A549 (cell line): ENCODE data around the gene KCNJ6. TPM values are rescaled to one million over a fixed set of nuclear protein-coding genes. Genes with fewer than 3 reads are reported as not detected.
"Not testable (repeated sequence)": the region's sequence is repeated elsewhere in the genome, so short reads cannot be mapped to it uniquely, and the experiment has no call there.

Experiments
- ATAC-seq, 2 experiments: fragments of 200-7000 bp in 1 of 2; fragments of >200 bp in 1 of 2; cut with Nextera tagmentation in 1 of 2; cut with Tn5 transposase in 1 of 2; 3 replicates each; pipeline versions ENCODE4 v1.8.0 to v1.9.1; 2018 to 2020; ENCODE audit warnings: mild to moderate bottlenecking in 1 of 2, moderate library complexity in 1 of 2
- CTCF ChIA-PET: fragments of 300-600 bp; sonication (Branson Sonifier 250); formaldehyde crosslinking; extraction: SDS; loops from one replicate; lab custom pipeline; 2021; ENCODE audit warnings: antibody characterized with exemption, inconsistent platforms; lab: Yijun Ruan, JAX
- POLR2A ChIA-PET: fragments of 350-600 bp; formaldehyde crosslinking; extraction: SDS; loops from one replicate; lab custom pipeline; 2021; ENCODE audit warnings: antibody characterized with exemption, inconsistent platforms; lab: Yijun Ruan, JAX
- DNase-seq, 2 experiments: peaks; one replicate each; pipeline versions ENCODE4 v3.0.0 to v3.0.0-alpha.2; 2011 to 2016; ENCODE audit warnings: low read depth in 1 of 2, low spot score in 1 of 2
- FAIRE-seq: peaks from 2 replicates; lab custom pipeline; 2011; peaks lifted over from hg19 to GRCh38; lab: Jason Lieb, UNC
- H3K27ac ChIP-seq, 2 experiments: fragments of >200 bp; sonication (Bioruptor Twin); formaldehyde crosslinking; 3 replicates each; pipeline ENCODE4 v1.5.1; 2016 to 2017
- H3K4me1 ChIP-seq: fragments of >200 bp; sonication (Bioruptor Twin); formaldehyde crosslinking; 3 replicates; pipeline ENCODE4 v1.6.1; 2016
- H3K4me2 ChIP-seq: fragments of >200 bp; sonication (Bioruptor Twin); formaldehyde crosslinking; 3 replicates; pipeline ENCODE4 v1.6.1; 2016
- H3K4me3 ChIP-seq: fragments of >200 bp; sonication (Bioruptor Twin); formaldehyde crosslinking; 3 replicates; pipeline ENCODE4 v1.5.1; 2016
- H3K9me3 ChIP-seq: fragments of >200 bp; sonication (Bioruptor Twin); formaldehyde crosslinking; 3 replicates; pipeline ENCODE4 v1.6.1; 2016
- BHLHE40 ChIP-seq: IDR thresholded peaks from 2 replicates; pipeline ENCODE4 v1.6.1; 2012; ENCODE audit warnings: low read depth, low read length, inconsistent platforms
- CBX8 ChIP-seq: fragments of 200-600 bp; sonication (generic); IDR thresholded peaks from 2 replicates; pipeline ENCODE4 v1.6.1; 2016
- CHD2 ChIP-seq: fragments of 150-350 bp; IDR thresholded peaks from 2 replicates; pipeline ENCODE4 v1.6.1; 2014; ENCODE audit warnings: low read length; ENCODE audit not compliant: partially characterized antibody
- CHD4 ChIP-seq: fragments of 200-600 bp; sonication (generic); IDR thresholded peaks from 2 replicates; pipeline ENCODE4 v1.6.1; 2016; ENCODE audit warnings: antibody characterized with exemption, mild to moderate bottlenecking, borderline replicate concordance
- FOSL2 ChIP-seq, 2 experiments: fragments of 450-650 bp in 1 of 2; fragments of >200 bp in 1 of 2; sonication (Bioruptor Twin) in 1 of 2; formaldehyde crosslinking; IDR thresholded peaks; 2 replicates each; pipeline versions ENCODE4 v1.5.0 to v1.6.1; 2016 to 2020; ENCODE audit warnings: mild to moderate bottlenecking in 1 of 2, moderate library complexity in 1 of 2
- JUN ChIP-seq, 2 experiments: fragments of >200 bp; sonication (Bioruptor Twin); formaldehyde crosslinking; IDR thresholded peaks; 2 replicates in 1 of 2; 3 replicates in 1 of 2; pipeline ENCODE4 v1.6.1; 2016 to 2017
- KDM1A ChIP-seq: fragments of 200-600 bp; sonication (generic); IDR thresholded peaks from 2 replicates; pipeline ENCODE4 v1.6.1; 2016; ENCODE audit warnings: low read depth, mild to moderate bottlenecking
- KDM5A ChIP-seq: fragments of 200-600 bp; sonication (generic); IDR thresholded peaks from 2 replicates; pipeline ENCODE4 v1.6.1; 2016; ENCODE audit warnings: antibody characterized with exemption, mild to moderate bottlenecking
- MAFK ChIP-seq: fragments of 450-650 bp; IDR thresholded peaks from 2 replicates; pipeline ENCODE4 v1.6.1; 2014; ENCODE audit not compliant: partially characterized antibody
- MAZ ChIP-seq: fragments of 150-350 bp; IDR thresholded peaks from 2 replicates; pipeline ENCODE4 v1.6.1; 2014; ENCODE audit warnings: antibody characterized with exemption, low read depth, low read length, borderline replicate concordance
- NPAS2 ChIP-seq: fragments of 250-450 bp; sonication (Bioruptor Pico); IDR thresholded peaks from 2 replicates; pipeline ENCODE4 v1.8.0; 2022; ENCODE audit warnings: mild to moderate bottlenecking, moderate library complexity, borderline replicate concordance
- POLR2A ChIP-seq: IDR thresholded peaks from 2 replicates; pipeline ENCODE4 v1.6.1; 2012; ENCODE audit warnings: mild to moderate bottlenecking, low read length
- RARB ChIP-seq: fragments of 250-450 bp; sonication (Bioruptor Pico); IDR thresholded peaks from 2 replicates; pipeline ENCODE4 v1.8.0; 2021; ENCODE audit warnings: mild to moderate bottlenecking, moderate library complexity
- RCOR1 ChIP-seq: fragments of 150-350 bp; IDR thresholded peaks from 2 replicates; pipeline ENCODE4 v1.6.1; 2014; ENCODE audit warnings: antibody characterized with exemption, low read length, low read depth
- RNF2 ChIP-seq: fragments of 200-600 bp; sonication (generic); IDR thresholded peaks from 2 replicates; pipeline ENCODE4 v1.6.1; 2016; ENCODE audit warnings: low read depth, mild to moderate bottlenecking, antibody characterized with exemption, moderate library complexity, borderline replicate concordance
- TFCP2L1 ChIP-seq: fragments of 250-450 bp; sonication (Bioruptor Pico); IDR thresholded peaks from 2 replicates; pipeline ENCODE4 v1.5.0; 2021; ENCODE audit warnings: mild to moderate bottlenecking
- ZFP36 ChIP-seq: fragments of 450-650 bp; IDR thresholded peaks from 2 replicates; pipeline ENCODE4 v1.6.1; 2014; ENCODE audit warnings: borderline replicate concordance; ENCODE audit not compliant: partially characterized antibody
- ZNF302 ChIP-seq: fragments of 250-450 bp; sonication (Bioruptor Pico); IDR thresholded peaks from 2 replicates; pipeline ENCODE4 v1.9.0; 2021; ENCODE audit warnings: inconsistent platforms, mild to moderate bottlenecking, moderate library complexity
- WGBS: methylation state at CpG from one replicate; pipeline ENCODE4 v1.1.6; 2017; ENCODE audit errors: missing lambda C conversion rate; 5-methylcytosine and 5-hydroxymethylcytosine counted together
- polyA plus RNA-seq, 4 experiments: library from polyadenylated mRNA; depleted of rRNA in 3 of 4; stranded (reverse); fragments of >200 nt; fragmentation: RNase III in 1 of 4; extraction: RNeasy Plus Mini Kit Qiagen cat#74134 plus additional on column Dnase treatment in 1 of 4; gene quantifications; 2 replicates in 3 of 4; 3 replicates in 1 of 4; pipeline ENCODE4 v1.2.3, GENCODE V29; 2011 to 2017
- TF ChIP-seq, protein P1 (sequence below): fragments of >200 bp; sonication (Bioruptor Twin); formaldehyde crosslinking; IDR thresholded peaks from 3 replicates; pipeline ENCODE4 v1.6.1; 2016
- TF ChIP-seq, protein P2 (sequence below): fragments of 150-350 bp; IDR thresholded peaks from 2 replicates; pipeline ENCODE4 v1.6.1; 2014; ENCODE audit warnings: low read depth, mild to moderate bottlenecking, low read length
- TF ChIP-seq, protein P3 (sequence below): fragments of >200 bp; sonication (Bioruptor Twin); formaldehyde crosslinking; IDR thresholded peaks from 3 replicates; pipeline ENCODE4 v1.5.1; 2016

The KCNJ6 gene
- polyA plus RNA-seq, 2 of the 4 experiments (the other 2 are of a cell fraction) = 0.68 to 1.4 TPM

GRCh38 chr21:37593015-37593414, 323.2 kb downstream of the KCNJ6 start:
- Histone ChIP-seq H3K27ac (no peak overlapping the region), H3K9me3 (no peaks in the 10 kb centered on the region), H3K4me2 (no peak overlapping the region)
- ATAC-seq = no peak
- 91% methylated on average over 5 of the region's 5 CpGs for WGBS
- TF ChIP-seq JUN (IDR thresholded peaks at IDR 0.05) (no peak), RARB (CRISPR knock-in tag) (no peak), KDM1A (no peak), MAZ (no peak), ZNF302 (CRISPR knock-in tag) (no peak), CHD4 (no peak), CHD2 (no peak), POLR2A (no peak), RCOR1 (no peak)
- TF ChIP-seq, protein P1, sequence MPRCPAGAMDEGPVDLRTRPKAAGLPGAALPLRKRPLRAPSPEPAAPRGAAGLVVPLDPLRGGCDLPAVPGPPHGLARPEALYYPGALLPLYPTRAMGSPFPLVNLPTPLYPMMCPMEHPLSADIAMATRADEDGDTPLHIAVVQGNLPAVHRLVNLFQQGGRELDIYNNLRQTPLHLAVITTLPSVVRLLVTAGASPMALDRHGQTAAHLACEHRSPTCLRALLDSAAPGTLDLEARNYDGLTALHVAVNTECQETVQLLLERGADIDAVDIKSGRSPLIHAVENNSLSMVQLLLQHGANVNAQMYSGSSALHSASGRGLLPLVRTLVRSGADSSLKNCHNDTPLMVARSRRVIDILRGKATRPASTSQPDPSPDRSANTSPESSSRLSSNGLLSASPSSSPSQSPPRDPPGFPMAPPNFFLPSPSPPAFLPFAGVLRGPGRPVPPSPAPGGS = no peak
- TF ChIP-seq, all 56 proteins: peak for 0
- no peak for DNase-seq
- H3K4me3 ChIP-seq = no peak overlapping the region
- ChIA-PET CTCF (no interaction called here), POLR2A (no interaction called here)
- H3K4me1 ChIP-seq = no peaks in the 10 kb centered on the region
- FAIRE-seq = no peak

DNA sequence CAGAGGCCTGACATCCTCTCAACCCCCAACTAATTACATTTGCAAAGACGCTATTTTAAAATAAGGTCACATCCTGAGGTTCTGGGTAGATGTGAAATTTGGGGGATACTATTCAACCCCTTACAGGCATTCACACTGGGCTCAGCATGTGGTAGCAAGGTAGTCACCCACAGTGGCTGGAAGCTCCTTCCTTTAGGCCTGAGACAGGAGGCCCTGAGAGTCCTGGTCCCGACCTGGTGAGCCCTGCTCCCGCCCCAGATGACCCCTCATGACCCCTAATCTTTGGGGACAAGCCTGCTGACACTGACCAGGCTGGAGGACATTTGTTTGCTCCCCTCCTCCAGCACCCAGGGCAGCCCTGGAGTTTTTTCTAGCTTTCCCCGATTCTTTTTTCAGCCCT, 323.8 kb downstream of the KCNJ6 start:
- no peaks in the 10 kb centered on the region for H3K4me1 ChIP-seq
- no peak for TF ChIP-seq FOSL2 (IDR thresholded peaks at IDR 0.05)
- TF ChIP-seq FOSL2 (CRISPR knock-in tag; IDR thresholded peaks at IDR 0.05) = no peak
- no peak for TF ChIP-seq TFCP2L1 (CRISPR knock-in tag)
- TF ChIP-seq CBX8 = no peak
- TF ChIP-seq KDM1A = no peak
- no peak for TF ChIP-seq RARB (CRISPR knock-in tag)
- no peak for TF ChIP-seq MAFK
- TF ChIP-seq RNF2 = no peak
- no peak for TF ChIP-seq ZFP36
- no peak for TF ChIP-seq NPAS2 (CRISPR knock-in tag)
- TF ChIP-seq BHLHE40 = no peak
- TF ChIP-seq, protein P2, sequence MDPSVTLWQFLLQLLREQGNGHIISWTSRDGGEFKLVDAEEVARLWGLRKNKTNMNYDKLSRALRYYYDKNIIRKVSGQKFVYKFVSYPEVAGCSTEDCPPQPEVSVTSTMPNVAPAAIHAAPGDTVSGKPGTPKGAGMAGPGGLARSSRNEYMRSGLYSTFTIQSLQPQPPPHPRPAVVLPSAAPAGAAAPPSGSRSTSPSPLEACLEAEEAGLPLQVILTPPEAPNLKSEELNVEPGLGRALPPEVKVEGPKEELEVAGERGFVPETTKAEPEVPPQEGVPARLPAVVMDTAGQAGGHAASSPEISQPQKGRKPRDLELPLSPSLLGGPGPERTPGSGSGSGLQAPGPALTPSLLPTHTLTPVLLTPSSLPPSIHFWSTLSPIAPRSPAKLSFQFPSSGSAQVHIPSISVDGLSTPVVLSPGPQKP = no peak
- TF ChIP-seq KDM5A = no peak
- TF ChIP-seq, protein P3, sequence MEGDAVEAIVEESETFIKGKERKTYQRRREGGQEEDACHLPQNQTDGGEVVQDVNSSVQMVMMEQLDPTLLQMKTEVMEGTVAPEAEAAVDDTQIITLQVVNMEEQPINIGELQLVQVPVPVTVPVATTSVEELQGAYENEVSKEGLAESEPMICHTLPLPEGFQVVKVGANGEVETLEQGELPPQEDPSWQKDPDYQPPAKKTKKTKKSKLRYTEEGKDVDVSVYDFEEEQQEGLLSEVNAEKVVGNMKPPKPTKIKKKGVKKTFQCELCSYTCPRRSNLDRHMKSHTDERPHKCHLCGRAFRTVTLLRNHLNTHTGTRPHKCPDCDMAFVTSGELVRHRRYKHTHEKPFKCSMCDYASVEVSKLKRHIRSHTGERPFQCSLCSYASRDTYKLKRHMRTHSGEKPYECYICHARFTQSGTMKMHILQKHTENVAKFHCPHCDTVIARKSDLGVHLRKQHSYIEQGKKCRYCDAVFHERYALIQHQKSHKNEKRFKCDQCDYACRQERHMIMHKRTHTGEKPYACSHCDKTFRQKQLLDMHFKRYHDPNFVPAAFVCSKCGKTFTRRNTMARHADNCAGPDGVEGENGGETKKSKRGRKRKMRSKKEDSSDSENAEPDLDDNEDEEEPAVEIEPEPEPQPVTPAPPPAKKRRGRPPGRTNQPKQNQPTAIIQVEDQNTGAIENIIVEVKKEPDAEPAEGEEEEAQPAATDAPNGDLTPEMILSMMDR = no peak
- TF ChIP-seq, all 56 proteins: peak for 0
- WGBS = 10% methylated on average over 4 of the region's 4 CpGs
- Histone ChIP-seq H3K27ac (no peak overlapping the region), H3K9me3 (no peaks in the 10 kb centered on the region), H3K4me3 (no peak overlapping the region), H3K4me2 (no peak overlapping the region)
- FAIRE-seq = no peak
- ChIA-PET CTCF (no interaction called here), POLR2A (no interaction called here)
- ATAC-seq = no peak
- DNase-seq = no peak

- DNase-seq, H3K4me1 ChIP-seq, H3K27ac ChIP-seq, ATAC-seq, POLR2A ChIA-PET, FAIRE-seq, CTCF ChIA-PET, H3K9me3 ChIP-seq, H3K4me3 ChIP-seq, H3K4me2 ChIP-seq: not testable (repeated sequence)
- 83% methylated on average over 12 of the region's 12 CpGs for WGBS
Observed at GRCh38 chr21:37591994-37592393, 324.3 kb downstream of the KCNJ6 start.

GRCh38 chr21:37590836-37591235, 325.4 kb downstream of the KCNJ6 start:
- H3K4me3 ChIP-seq, H3K9me3 ChIP-seq, FAIRE-seq, POLR2A ChIA-PET, H3K4me2 ChIP-seq, ATAC-seq, DNase-seq, H3K27ac ChIP-seq, H3K4me1 ChIP-seq: not testable (repeated sequence)
- CTCF ChIA-PET = interaction anchor here (0.6 kb wide), 1 partner anchor 69 kb away, joined by 3 read pairs; no protein-coding TSS in a partner anchor
- 68% methylated on average over 8 of the region's 8 CpGs for WGBS

- CTCF ChIA-PET, POLR2A ChIA-PET, ATAC-seq, H3K27ac ChIP-seq, H3K9me3 ChIP-seq, FAIRE-seq, DNase-seq, H3K4me3 ChIP-seq, H3K4me2 ChIP-seq, H3K4me1 ChIP-seq: not testable (repeated sequence)
- WGBS = 74% methylated on average over 8 of the region's 8 CpGs
Observed at GRCh38 chr21:37588644-37589043, 327.6 kb downstream of the KCNJ6 start.
